ENCODE data around the gene SMLR1. TPM values are rescaled to one million over a fixed set of nuclear protein-coding genes. Genes with fewer than 3 reads are reported as not detected.

The SMLR1 gene
- total RNA-seq, 1 experiment from 2014 or later, result not detected

- Histone ChIP-seq H3F3A (ENCODE audit: insufficient read depth, low read depth) (no peaks in the 10 kb centered on the region), H4K20me1 (ENCODE audit: insufficient read depth) (no peaks in the 10 kb centered on the region), H3K79me2 (ENCODE audit: low read depth) (no peaks in the 10 kb centered on the region), H3K27me3 (ENCODE audit: insufficient read depth, low read depth) (no peaks in the 10 kb centered on the region), H3K4me3 (no peak overlapping the region), H3K36me3 (ENCODE audit: low read depth) (no peaks in the 10 kb centered on the region), H2AFZ (no peak overlapping the region), H3K27ac (no peak overlapping the region), H3K4me2 (no peak overlapping the region), H3K4me1 (replicated peaks; ENCODE audit: insufficient read depth) (no peaks in the 10 kb centered on the region), H3K9me2 (ENCODE audit: insufficient read depth) (no peaks in the 10 kb centered on the region), H3K9me3 (ENCODE audit: insufficient read depth, low read depth) (no peaks in the 10 kb centered on the region)
- POLR2A ChIA-PET (ENCODE audit: unreplicated experiment), result no interaction called here
- CTCF ChIA-PET, result no interaction called here
- intact Hi-C loops (cut with micrococcal nuclease; ENCODE audit: unreplicated experiment), result no loop called here
- TF ChIP-seq EZH2 (IDR thresholded peaks at IDR 0.05; ENCODE audit: low read depth) (no peak), CTCF (conservative IDR thresholded peaks at IDR 0.05) (no peak)
- no peak for DNase-seq
- BruUV-seq (replicated peaks), result no TSS peak
Observed at GRCh38 chr6:130780122-130780521, 47.1 kb upstream of the SMLR1 start.

GRCh38 chr6:130781557-130781956 lies 45.6 kb upstream of the SMLR1 start:
- Histone ChIP-seq H3K79me2 (ENCODE audit: low read depth) (no peaks in the 10 kb centered on the region), H2AFZ (no peak overlapping the region), H3F3A (ENCODE audit: insufficient read depth, low read depth) (no peaks in the 10 kb centered on the region), H3K9me2 (ENCODE audit: insufficient read depth) (no peaks in the 10 kb centered on the region), H3K9me3 (ENCODE audit: insufficient read depth, low read depth) (no peaks in the 10 kb centered on the region), H3K27ac (no peak overlapping the region), H3K27me3 (ENCODE audit: insufficient read depth, low read depth) (no peaks in the 10 kb centered on the region), H3K36me3 (ENCODE audit: low read depth) (no peaks in the 10 kb centered on the region), H3K4me2 (no peak overlapping the region), H3K4me1 (replicated peaks; ENCODE audit: insufficient read depth) (no peaks in the 10 kb centered on the region), H3K4me3 (no peak overlapping the region), H4K20me1 (ENCODE audit: insufficient read depth) (no peaks in the 10 kb centered on the region)
- TF ChIP-seq EZH2 (IDR thresholded peaks at IDR 0.05; ENCODE audit: low read depth), result no peak
- TF ChIP-seq CTCF (conservative IDR thresholded peaks at IDR 0.05), result no peak
- ChIA-PET POLR2A (ENCODE audit: unreplicated experiment) (no interaction called here), CTCF (no interaction called here)
- no peak for DNase-seq
- intact Hi-C loops (cut with micrococcal nuclease; ENCODE audit: unreplicated experiment), result no loop called here
- BruUV-seq (replicated peaks), result no TSS peak

GRCh38 chr6:130783416-130784107 lies 43.6 kb upstream of the SMLR1 start:
- Histone ChIP-seq H3K4me3 (no peak overlapping the region), H3K9me3 (ENCODE audit: insufficient read depth, low read depth) (no peaks in the 10 kb centered on the region), H3K36me3 (ENCODE audit: low read depth) (no peaks in the 10 kb centered on the region), H3K27me3 (ENCODE audit: insufficient read depth, low read depth) (no peaks in the 10 kb centered on the region), H3K9me2 (ENCODE audit: insufficient read depth) (no peaks in the 10 kb centered on the region), H3K79me2 (ENCODE audit: low read depth) (no peaks in the 10 kb centered on the region), H3K27ac (no peak overlapping the region), H3F3A (ENCODE audit: insufficient read depth, low read depth) (no peaks in the 10 kb centered on the region), H3K4me2 (no peak overlapping the region), H3K4me1 (replicated peaks; ENCODE audit: insufficient read depth) (no peaks in the 10 kb centered on the region), H2AFZ (no peak overlapping the region), H4K20me1 (ENCODE audit: insufficient read depth) (no peaks in the 10 kb centered on the region)
- no TSS peak for BruUV-seq (replicated peaks)
- ChIA-PET POLR2A (ENCODE audit: unreplicated experiment) (interaction anchor here (0.6 kb wide), 1 partner anchor 11 kb away, joined by 3 read pairs; no protein-coding TSS in a partner anchor), CTCF (no interaction called here)
- intact Hi-C loops (cut with micrococcal nuclease; ENCODE audit: unreplicated experiment), result no loop called here
- DNase-seq, result no peak
- no peak for TF ChIP-seq CTCF (conservative IDR thresholded peaks at IDR 0.05)
- TF ChIP-seq EZH2 (IDR thresholded peaks at IDR 0.05; ENCODE audit: low read depth), result no peak
